ENCODE measurements around the gene RFTN2.

GRCh38 chr2:197666277-197666676 lies 9.1 kb downstream of the RFTN2 start:
- TF ChIP-seq CTCF (IDR thresholded peaks at IDR 0.05) (no peak), EP300 (IDR thresholded peaks at IDR 0.05; ENCODE audit: borderline replicate concordance in 1 of 2, low read depth in 1 of 2, low read length in 1 of 2) (no peak), CHD2 (IDR thresholded peaks at IDR 0.05; ENCODE audit: low read length, partially characterized antibody) (no peak), RCOR1 (IDR thresholded peaks at IDR 0.05; ENCODE audit: low read length) (no peak), TCF12 (IDR thresholded peaks at IDR 0.05) (no peak), SMC3 (IDR thresholded peaks at IDR 0.05; ENCODE audit: low read depth, low read length) (no peak), RFX5 (IDR thresholded peaks at IDR 0.05; ENCODE audit: low read length) (no peak), JUND (IDR thresholded peaks at IDR 0.05) (no peak), MEF2A (IDR thresholded peaks at IDR 0.05; ENCODE audit: borderline replicate concordance, low read depth) (no peak), FOXM1 (IDR thresholded peaks at IDR 0.05; ENCODE audit: low read depth) (no peak), USF2 (IDR thresholded peaks at IDR 0.05; ENCODE audit: borderline replicate concordance, low read depth, low read length) (no peak), EZH2phosphoT487 (IDR thresholded peaks at IDR 0.05; ENCODE audit: borderline replicate concordance, low read depth) (no peak), RAD21 (IDR thresholded peaks at IDR 0.05; ENCODE audit: low read length) (no peak)

Measured in SK-N-SH (cell line).